HG03064 (cell line): ENCODE data around the gene ADAMTSL5.
"Not testable (repeated sequence)": the region's sequence is repeated elsewhere in the genome, so short reads cannot be mapped to it uniquely, and the experiment has no call there.

Experiments used
- ATAC-seq: cut with Tn5 transposase; IDR thresholded peaks from one replicate; pipeline ENCODE4 v1.9.1; 2021; ENCODE audit warnings: low read depth; ENCODE audit not compliant: unreplicated experiment

The ADAMTSL5 gene

GRCh38 chr19:1512671-1513498, at the start of gene ADAMTSL5:
TSS of gene ADAMTSL5 (minus strand) at chr19:1513019. CDS start at chr19:1510943, 2,076 bp downstream.
- no peak for ATAC-seq

GRCh38 chr19:1561236-1561842, 48.5 kb upstream of the ADAMTSL5 start:
- ATAC-seq, result no peak

GRCh38 chr19:1560286-1560882, 47.6 kb upstream of the ADAMTSL5 start:
- ATAC-seq, result no peak

- no peak for ATAC-seq
Observed at GRCh38 chr19:1558552-1558951, 45.7 kb upstream of the ADAMTSL5 start.

GRCh38 chr19:1556390-1557070, 43.7 kb upstream of the ADAMTSL5 start:
- ATAC-seq, result no peak

GRCh38 chr19:1555487-1556389, 42.9 kb upstream of the ADAMTSL5 start:
- no peak for ATAC-seq

- ATAC-seq, result no peak
Observed at GRCh38 chr19:1554968-1555367, 42.1 kb upstream of the ADAMTSL5 start.

GRCh38 chr19:1553415-1553814, 40.6 kb upstream of the ADAMTSL5 start:
- ATAC-seq, result no peak

- ATAC-seq, result no peak
Observed at GRCh38 chr19:1551068-1552040, 38.5 kb upstream of the ADAMTSL5 start.

- ATAC-seq, result no peak
Observed at GRCh38 chr19:1549332-1549945, 36.6 kb upstream of the ADAMTSL5 start.

GRCh38 chr19:1540365-1540925, 27.6 kb upstream of the ADAMTSL5 start:
- no peak for ATAC-seq

GRCh38 chr19:1539749-1540148, 26.9 kb upstream of the ADAMTSL5 start:
- ATAC-seq, result not testable (repeated sequence)

GRCh38 chr19:1538978-1539377, 26.2 kb upstream of the ADAMTSL5 start:
- no peak for ATAC-seq

GRCh38 chr19:1535699-1536098, 22.9 kb upstream of the ADAMTSL5 start:
- not testable (repeated sequence) for ATAC-seq

GRCh38 chr19:1534972-1535371, 22.2 kb upstream of the ADAMTSL5 start:
- no peak for ATAC-seq

- ATAC-seq, result no peak
Observed at GRCh38 chr19:1533510-1534150, 20.8 kb upstream of the ADAMTSL5 start.

GRCh38 chr19:1532003-1532402, 19.2 kb upstream of the ADAMTSL5 start:
- ATAC-seq, result no peak

- no peak for ATAC-seq
Observed at GRCh38 chr19:1531587-1531986, 18.8 kb upstream of the ADAMTSL5 start.
